Measurements from ENCODE around the gene ZBTB42. TPM values are rescaled to one million over a fixed set of nuclear protein-coding genes. Genes with fewer than 3 reads are reported as not detected.
"Not testable (repeated sequence)": the region's sequence is repeated elsewhere in the genome, so short reads cannot be mapped to it uniquely, and the experiment has no call there.

ZBTB42 gene
- total RNA-seq, 1 donor from 2014 or later, result 10.3 TPM

DNA sequence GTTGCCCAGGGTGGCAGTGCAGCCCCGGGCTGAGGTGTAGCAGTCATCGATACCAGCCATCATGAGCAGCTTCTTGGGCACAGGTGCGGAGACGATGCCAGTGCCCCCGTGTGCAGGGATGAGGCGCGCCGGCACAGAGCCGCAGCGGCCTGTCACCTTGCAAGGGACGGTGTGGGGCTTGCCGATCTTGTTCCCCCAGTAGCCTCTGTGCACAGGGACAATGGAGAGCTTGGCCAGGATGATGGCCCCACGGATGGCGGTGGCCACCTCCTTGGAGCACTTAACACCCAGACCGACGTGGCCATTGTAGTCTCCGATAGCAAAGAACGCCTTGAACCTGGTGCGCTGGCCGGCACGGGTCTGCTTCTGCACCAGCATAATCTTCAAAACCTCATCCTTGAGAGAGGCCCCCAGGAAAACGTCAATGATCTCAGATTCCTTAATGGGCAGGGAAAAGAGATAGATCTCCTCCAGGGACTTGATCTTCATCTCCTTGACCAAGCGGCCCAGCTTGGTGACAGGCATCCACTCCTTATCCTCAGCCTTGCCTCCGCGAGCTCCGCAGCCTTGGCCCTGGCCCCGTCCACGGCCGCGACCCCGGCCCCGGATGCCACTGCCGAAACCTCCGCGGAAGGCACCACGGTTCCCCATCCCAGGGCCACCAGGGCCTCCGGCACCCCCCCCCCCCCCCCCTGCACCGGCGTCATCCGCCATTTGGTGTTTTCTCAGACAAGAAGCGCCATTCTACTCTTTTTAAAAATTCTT, 35.5 kb downstream of the ZBTB42 start:
- DNase-seq (ENCODE audit: low spot score), result not testable (repeated sequence)

- no peak for DNase-seq (ENCODE audit: low spot score)
Measured at GRCh38 chr14:104841730-104842129, 40.8 kb downstream of the ZBTB42 start.

GRCh38 chr14:104843006-104843405, 42.1 kb downstream of the ZBTB42 start:
- DNase-seq (ENCODE audit: low spot score), result no peak

DNA sequence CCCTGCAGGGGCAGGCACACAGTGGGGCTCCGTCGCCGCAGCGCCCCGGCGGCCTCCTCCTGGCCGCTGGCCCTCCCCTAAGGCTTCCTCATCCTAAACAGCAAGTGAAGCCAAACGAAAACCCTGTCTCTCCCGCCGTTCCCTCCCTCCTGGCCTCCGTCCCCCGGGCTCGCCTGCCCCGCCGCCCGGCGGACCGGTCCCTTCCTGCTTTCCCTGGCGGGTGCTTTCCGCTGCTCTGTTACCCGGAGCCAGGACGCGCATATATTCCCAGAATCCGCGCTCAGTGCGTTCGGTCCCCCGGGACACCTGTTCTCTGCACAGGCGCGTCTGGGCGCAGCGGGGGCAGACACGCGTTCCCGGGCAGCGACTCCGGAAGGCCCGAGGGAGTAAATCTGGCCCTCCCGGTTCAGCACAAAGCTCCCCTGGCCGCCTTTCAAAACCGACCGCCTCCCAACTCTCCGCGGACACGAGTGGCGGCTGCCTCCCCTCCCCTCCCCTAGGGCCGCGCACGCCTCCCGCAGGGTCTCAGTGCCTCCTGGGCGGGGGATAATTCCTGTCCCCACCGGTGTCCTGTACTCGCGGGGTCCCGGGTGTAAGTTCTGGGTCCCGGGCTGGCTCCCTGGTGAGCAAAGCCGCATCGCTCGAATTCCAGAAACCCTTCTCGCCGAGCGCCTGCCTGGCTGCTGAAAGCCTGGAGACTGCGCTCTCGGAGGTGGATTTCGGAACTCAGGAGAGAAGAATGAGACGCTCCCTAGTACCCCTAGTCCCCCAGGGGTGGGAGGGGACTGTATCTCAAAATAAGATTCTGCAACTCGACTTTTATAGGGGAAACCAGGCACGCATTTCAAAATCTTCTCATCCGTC, 42.8 kb downstream of the ZBTB42 start:
- DNase-seq (ENCODE audit: low spot score), result no peak

DNA sequence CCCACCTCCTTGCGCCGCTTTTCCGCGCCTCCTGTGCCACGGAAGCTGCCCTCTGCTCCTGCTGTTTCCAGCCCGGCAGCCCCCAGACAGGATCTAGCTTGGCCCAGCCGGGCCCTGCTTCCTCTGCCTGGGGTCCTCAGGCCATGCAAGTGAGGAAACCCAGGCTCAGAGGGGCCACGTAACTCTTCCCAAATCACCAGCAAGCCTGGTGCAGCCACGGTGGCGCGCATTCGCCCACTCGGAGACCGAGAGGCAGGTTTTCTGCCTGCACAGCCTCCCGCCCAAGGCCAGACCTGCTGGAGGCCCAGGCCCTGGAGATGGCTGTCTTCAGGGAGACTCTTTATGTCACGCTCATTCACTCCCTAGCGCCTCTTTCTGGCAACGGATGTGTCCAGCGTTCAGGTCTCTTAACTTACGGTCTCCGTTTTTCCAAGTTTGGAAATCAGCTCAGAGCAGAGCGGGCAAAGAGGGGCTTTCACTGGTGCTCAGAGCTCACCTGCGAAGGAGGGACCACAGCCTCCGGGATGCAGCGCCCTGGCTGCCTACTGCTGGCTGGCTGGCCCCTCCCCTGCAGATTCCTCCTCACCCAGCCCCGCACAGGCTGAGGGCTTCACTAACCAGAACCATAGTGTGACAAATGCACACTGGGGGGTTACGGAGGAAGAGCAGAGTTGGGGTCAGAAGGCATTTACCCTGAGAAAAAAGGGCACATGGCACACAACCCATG, 43.6 kb downstream of the ZBTB42 start:
- no peak for DNase-seq (ENCODE audit: low spot score)

- no peak for DNase-seq (ENCODE audit: low spot score)
Measured at GRCh38 chr14:104845033-104845666, 44.2 kb downstream of the ZBTB42 start.

- DNase-seq (ENCODE audit: low spot score), result no peak
Measured at GRCh38 chr14:104845834-104846441, 45.0 kb downstream of the ZBTB42 start.

- DNase-seq (ENCODE audit: low spot score), result no peak
Measured at GRCh38 chr14:104852280-104852663, 51.4 kb downstream of the ZBTB42 start.

Other genes starting within 250 kb of the ZBTB42 start
- gene C14orf180, start 221.3 kb upstream of the ZBTB42 start, total RNA-seq, result 0.26 TPM
- 1.5 TPM for gene TMEM179, start 196.3 kb upstream of the ZBTB42 start, total RNA-seq
- gene INF2, start 111.5 kb upstream of the ZBTB42 start, total RNA-seq, result 306 TPM
- 49.3 TPM for gene ADSS1, start 76.9 kb upstream of the ZBTB42 start, total RNA-seq
- gene SIVA1, start 48.0 kb upstream of the ZBTB42 start, total RNA-seq, result 80.6 TPM
- 166 TPM for gene AKT1, start 5.4 kb upstream of the ZBTB42 start, total RNA-seq
- gene CEP170B, start 64.2 kb downstream of the ZBTB42 start, total RNA-seq, result 95.6 TPM
- gene PLD4, start 123.8 kb downstream of the ZBTB42 start, total RNA-seq, result 16.7 TPM
- gene AHNAK2, start 177.3 kb downstream of the ZBTB42 start, total RNA-seq, result 16.0 TPM
- gene CLBA1, start 184.7 kb downstream of the ZBTB42 start, total RNA-seq, result 17.3 TPM
- gene CDCA4, start 220.0 kb downstream of the ZBTB42 start, total RNA-seq, result 5.4 TPM